HepG2 (cell line): ENCODE data around the gene FOXP3. TPM values are rescaled to one million over a fixed set of nuclear protein-coding genes. Genes with fewer than 3 reads are reported as not detected.
A peak's percentile ranks its signal among the peaks of the same experiment; 100 is the strongest.

ENCODE experiments used
- ATAC-seq: fragments of 200-7000 bp; cut with Tn5 transposase; 3 replicates; pipeline ENCODE4 v1.9.1; 2020; ENCODE audit warnings: mild to moderate bottlenecking, moderate library complexity
- BruUV-seq: library from RNA; stranded (reverse); fragments of 400-500 nt; replicated peaks from 2 replicates; lab custom pipeline; 2021; lab: Mats Ljungman, UMichigan
- CTCF ChIA-PET: fragments of 300-600 bp; formaldehyde crosslinking; extraction: SDS; loops from one replicate; lab custom pipeline; 2021; ENCODE audit warnings: low total read pairs, inconsistent platforms, low intra/inter-chr PET ratio; lab: Yijun Ruan, JAX
- POLR2A ChIA-PET: fragments of 350-600 bp; sonication (Branson Sonifier 250); formaldehyde crosslinking; loops from one replicate; lab custom pipeline; 2020; ENCODE audit warnings: antibody characterized with exemption, inconsistent platforms; lab: Yijun Ruan, JAX
- DNase-seq: peaks from one replicate; pipeline ENCODE4 v3.0.0-alpha.2; 2015; ENCODE audit warnings: low spot score
- FAIRE-seq: peaks from 3 replicates; lab custom pipeline; 2011; peaks lifted over from hg19 to GRCh38; lab: Jason Lieb, UNC
- H2AFZ ChIP-seq: one replicate; pipeline ENCODE4 v1.6.1; 2011; ENCODE audit warnings: low read length, inconsistent platforms
- H3K27ac ChIP-seq: fragments of 300-600 bp; 3 replicates; pipeline ENCODE4 v1.8.0; 2011; ENCODE audit warnings: mixed run types, mild to moderate bottlenecking, mixed read lengths, low read length, inconsistent platforms; ENCODE audit not compliant: insufficient read depth; ENCODE audit errors: extremely low read length
- H3K27me3 ChIP-seq, 2 experiments: fragments of 200-600 bp in 1 of 2; 2 replicates in 1 of 2; 3 replicates in 1 of 2; pipeline versions ENCODE4 v1.6.0 to v1.8.0; 2011; ENCODE audit warnings: low read length in 2 of 2, mild to moderate bottlenecking in 2 of 2, moderate library complexity in 2 of 2, inconsistent platforms in 1 of 2; ENCODE audit not compliant: insufficient read depth in 2 of 2, control insufficient read depth in 1 of 2
- H3K36me3 ChIP-seq, 2 experiments: fragments of 200-600 bp in 1 of 2; replicated peaks in 1 of 2; 2 replicates in 1 of 2; 3 replicates in 1 of 2; pipeline versions ENCODE4 v1.5.1 to v1.8.0; 2011; ENCODE audit warnings: low read length in 2 of 2, inconsistent platforms in 1 of 2; ENCODE audit not compliant: insufficient read depth in 2 of 2, control insufficient read depth in 1 of 2
- H3K4me1 ChIP-seq: 2 replicates; pipeline ENCODE4 v1.5.1; 2012; ENCODE audit warnings: low read length, inconsistent platforms; ENCODE audit not compliant: insufficient read depth
- H3K4me2 ChIP-seq: 2 replicates; pipeline ENCODE4 v1.6.0; 2011; ENCODE audit warnings: low read depth, low read length, inconsistent platforms
- H3K4me3 ChIP-seq, 3 experiments: fragments of 200-600 bp in 1 of 3; sonication (generic), shearing (Covaris generic) in 1 of 3; replicated peaks in 1 of 3; 2 replicates each; pipeline ENCODE4 v1.5.1; 2011 to 2016; ENCODE audit warnings: low read length in 3 of 3, inconsistent platforms in 2 of 3, low read depth in 2 of 3, mild to moderate bottlenecking in 2 of 3, control low read depth in 1 of 3, mixed read lengths in 1 of 3; ENCODE audit not compliant: insufficient read depth in 1 of 3
- H3K79me2 ChIP-seq: one replicate; pipeline ENCODE4 v1.6.1; 2011; ENCODE audit warnings: low read length, inconsistent platforms; ENCODE audit not compliant: insufficient read depth
- H3K9ac ChIP-seq: 2 replicates; pipeline ENCODE4 v1.6.0; 2011; ENCODE audit warnings: mild to moderate bottlenecking, low read depth, low read length, inconsistent platforms; ENCODE audit not compliant: insufficient read depth
- H3K9me3 ChIP-seq: 2 replicates; pipeline ENCODE4 v1.5.1; 2012; ENCODE audit warnings: mild to moderate bottlenecking, low read length
- H4K20me1 ChIP-seq: 2 replicates; pipeline ENCODE4 v1.6.0; 2011; ENCODE audit warnings: inconsistent platforms, mild to moderate bottlenecking, low read length, moderate library complexity; ENCODE audit not compliant: insufficient read depth
- AGO1 ChIP-seq: fragments of 200-400 bp; formaldehyde crosslinking; IDR thresholded peaks from 2 replicates; pipeline ENCODE4 v1.6.1; 2017; ENCODE audit warnings: mild to moderate bottlenecking, low read depth, low read length, moderate library complexity; ENCODE audit not compliant: poor library complexity, severe bottlenecking
- DR1 ChIP-seq: sonication (generic); formaldehyde crosslinking; IDR thresholded peaks from 2 replicates; pipeline ENCODE4 v1.8.0; 2021; ENCODE audit warnings: mild to moderate bottlenecking, missing genetic modification reagents, inconsistent platforms
- DRAP1 ChIP-seq: IDR thresholded peaks from 2 replicates; pipeline ENCODE4 v1.6.1; 2016; ENCODE audit warnings: missing genetic modification reagents, missing compliant biosample characterization
- PAX8 ChIP-seq: sonication (generic); formaldehyde crosslinking; IDR thresholded peaks from 2 replicates; pipeline ENCODE4 v1.8.0; 2022; ENCODE audit warnings: mild to moderate bottlenecking, missing genetic modification reagents, borderline replicate concordance
- PAXIP1 ChIP-seq: sonication (generic); formaldehyde crosslinking; conservative IDR thresholded peaks from 2 replicates; pipeline ENCODE4 v1.4.0; 2020; ENCODE audit warnings: mild to moderate bottlenecking, missing genetic modification reagents, moderate library complexity
- POLR2AphosphoS5 ChIP-seq: IDR thresholded peaks from 2 replicates; pipeline ENCODE4 v1.6.1; 2012; ENCODE audit warnings: low read depth, low read length
- STAG1 ChIP-seq: sonication (generic); formaldehyde crosslinking; IDR thresholded peaks from 2 replicates; pipeline ENCODE4 v1.4.0; 2020; ENCODE audit warnings: missing genetic modification reagents
- ZMAT3 ChIP-seq: sonication (generic); formaldehyde crosslinking; conservative IDR thresholded peaks from 2 replicates; pipeline ENCODE4 v1.7.0; 2021; ENCODE audit warnings: missing genetic modification reagents
- ZNF263 ChIP-seq: sonication (generic); formaldehyde crosslinking; IDR thresholded peaks from 2 replicates; pipeline ENCODE4 v1.4.0; 2020; ENCODE audit warnings: missing genetic modification reagents
- ZNF276 ChIP-seq: sonication (generic); formaldehyde crosslinking; IDR thresholded peaks from 2 replicates; pipeline ENCODE4 v1.4.0; 2020; ENCODE audit warnings: mild to moderate bottlenecking, low read depth, missing genetic modification reagents
- ZSCAN30 ChIP-seq: sonication (generic); formaldehyde crosslinking; IDR thresholded peaks from 2 replicates; pipeline ENCODE4 v1.5.0; 2020; ENCODE audit warnings: mild to moderate bottlenecking, missing genetic modification reagents
- ZUFSP ChIP-seq: sonication (generic); formaldehyde crosslinking; IDR thresholded peaks from 2 replicates; pipeline ENCODE4 v1.9.0; 2021; ENCODE audit warnings: missing genetic modification reagents, mild to moderate bottlenecking, borderline replicate concordance
- WGBS: methylation state at CpG from one replicate; pipeline ENCODE4 v1.1.6; 2017; ENCODE audit warnings: low lambda C conversion rate; 5-methylcytosine and 5-hydroxymethylcytosine counted together
- in situ Hi-C: cut with HindIII; loops from 2 replicates; pipeline ENCODE4 v1.10.0; 2017; ENCODE audit warnings: low pct_unique_long_range_greater_than_20kb; ENCODE audit not compliant: extremely low pct_ligation_motif_present
- intact Hi-C: fragments of 100-400 bp; cut with micrococcal nuclease; formaldehyde crosslinking; loops from one replicate; pipeline ENCODE4 v1.10.0; 2022; ENCODE audit not compliant: unreplicated experiment
- polyA plus RNA-seq, 8 experiments: library from polyadenylated mRNA; depleted of rRNA in 3 of 8; stranded (reverse) in 7 of 8; unstranded in 1 of 8; fragments of >200 nt; fragmentation: Illumina TruSeq in 4 of 8; extraction: Trizol in 4 of 8; gene quantifications; 2 replicates each; pipeline versions ENCODE4 v1.2.1 to v1.2.3, GENCODE V29; 2011 to 2016; ENCODE audit warnings: low read depth in 4 of 8, missing spikeins in 1 of 8, mixed read lengths in 1 of 8; ENCODE audit not compliant: insufficient read depth in 1 of 8
- total RNA-seq, 5 experiments: library from RNA; depleted of rRNA; stranded (reverse); fragments of >200 nt; fragmentation: Illumina TruSeq; extraction: Trizol; gene quantifications; 2 replicates each; pipeline ENCODE4 v1.2.3, GENCODE V29; 2016; ENCODE audit warnings: low read depth in 1 of 5

The FOXP3 gene
- total and polyA plus RNA-seq, 2 of the 13 experiments (the other 11 are each of a cell fraction or from before 2014, with no cell fraction given) = 0.04 TPM; not detected in 1

GRCh38 chrX:49291615-49292337 lies 27.3 kb upstream of the FOXP3 start (continued):
- no peak for TF ChIP-seq PAXIP1
- TF ChIP-seq DRAP1 (CRISPR knock-in tag) = no peak
- TF ChIP-seq PAX8 (CRISPR knock-in tag) = no peak
- TF ChIP-seq ZNF263 (CRISPR knock-in tag) = no peak
- peak; percentile 53 for TF ChIP-seq STAG1 (CRISPR knock-in tag)
- TF ChIP-seq ZMAT3 (CRISPR knock-in tag) = no peak
- no peak for TF ChIP-seq AGO1

- intact Hi-C loops = no loop called here
- no peak for DNase-seq
- Histone ChIP-seq H3K27me3 (no peaks in the 10 kb centered on the region), H3K4me2 (no peak overlapping the region), H3K4me1 (no peaks in the 10 kb centered on the region), H3K4me3 (no peak overlapping the region), H3K27ac (no peak overlapping the region), H3K9ac (no peak overlapping the region), H3K79me2 (no peaks in the 10 kb centered on the region), H2AFZ (no peak overlapping the region), H4K20me1 (no peaks in the 10 kb centered on the region), H3K9me3 (no peaks in the 10 kb centered on the region), H3K36me3 (no peaks in the 10 kb centered on the region)
- WGBS = no CpG with 5 or more reads among the region's 7 CpGs
- FAIRE-seq = no peak
- CTCF ChIA-PET = no interaction called here
- ATAC-seq = no peak
- in situ Hi-C loops = loop anchor here (10.0 kb wide), 1 partner anchor 465 kb away; no protein-coding TSS in a partner anchor
- POLR2A ChIA-PET = no interaction called here
- no TSS peak for BruUV-seq
- TF ChIP-seq ZNF276 (CRISPR knock-in tag) (no peak), POLR2AphosphoS5 (no peak), ZSCAN30 (CRISPR knock-in tag) (no peak), DR1 (CRISPR knock-in tag) (no peak), ZUFSP (CRISPR knock-in tag) (no peak)
These were observed 25.7 kb upstream of the FOXP3 start for GRCh38 chrX:49290215-49290614.
